HUES48 (cell line): ENCODE measurements around the gene KLK6.

ENCODE experiments used
- H3K27ac ChIP-seq: one replicate; pipeline ENCODE4 v1.7.0; 2013; ENCODE audit warnings: low read depth, low read length, inconsistent platforms
- H3K27me3 ChIP-seq: 2 replicates; pipeline ENCODE4 v1.6.1; 2013; ENCODE audit warnings: mild to moderate bottlenecking, low read length; ENCODE audit not compliant: control insufficient read depth, insufficient read depth
- H3K36me3 ChIP-seq: 2 replicates; pipeline ENCODE4 v1.6.1; 2013; ENCODE audit warnings: low read length; ENCODE audit not compliant: control insufficient read depth, insufficient read depth
- H3K4me1 ChIP-seq: 2 replicates; pipeline ENCODE4 v1.6.1; 2013; ENCODE audit warnings: mild to moderate bottlenecking, low read length; ENCODE audit not compliant: control insufficient read depth, insufficient read depth
- H3K4me3 ChIP-seq: 2 replicates; pipeline ENCODE4 v1.5.1; 2013; ENCODE audit warnings: mild to moderate bottlenecking, low read depth, low read length
- H3K9ac ChIP-seq: 2 replicates; pipeline ENCODE4 v1.6.1; 2013; ENCODE audit warnings: mild to moderate bottlenecking, low read depth, low read length, moderate library complexity
- H3K9me3 ChIP-seq: 2 replicates; pipeline ENCODE4 v1.6.1; 2013; ENCODE audit warnings: low read length; ENCODE audit not compliant: control insufficient read depth, insufficient read depth

Gene KLK6

DNA sequence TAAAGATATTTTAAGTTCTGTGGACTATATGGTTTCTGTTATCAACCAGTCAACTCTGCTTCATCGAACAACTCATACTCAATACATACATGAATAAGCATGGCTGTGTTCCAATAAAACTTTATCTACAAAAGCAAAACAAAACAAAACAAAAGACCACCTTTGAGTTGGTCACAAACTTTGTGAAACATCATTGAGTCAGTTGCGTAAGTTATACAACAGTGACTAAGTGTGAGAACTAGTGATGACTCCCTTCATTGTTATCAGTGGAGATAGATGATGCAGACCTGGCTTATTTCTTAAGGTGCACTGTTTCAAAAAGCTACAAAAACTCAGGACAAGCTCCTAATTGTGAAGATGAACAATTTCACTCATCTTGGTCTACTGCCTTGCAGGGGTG lies 43.7 kb downstream of the KLK6 start:
- Histone ChIP-seq H3K9ac (no peak overlapping the region), H3K36me3 (no peaks in the 10 kb centered on the region), H3K9me3 (no peaks in the 10 kb centered on the region), H3K4me1 (peaks cover 9% of the 10 kb centered on the region), H3K27me3 (0 out of 2 replicates have a peak, but pooled peaks cover 4% of the 10 kb centered on the region), H3K27ac (no peak overlapping the region), H3K4me3 (no peak overlapping the region)

DNA sequence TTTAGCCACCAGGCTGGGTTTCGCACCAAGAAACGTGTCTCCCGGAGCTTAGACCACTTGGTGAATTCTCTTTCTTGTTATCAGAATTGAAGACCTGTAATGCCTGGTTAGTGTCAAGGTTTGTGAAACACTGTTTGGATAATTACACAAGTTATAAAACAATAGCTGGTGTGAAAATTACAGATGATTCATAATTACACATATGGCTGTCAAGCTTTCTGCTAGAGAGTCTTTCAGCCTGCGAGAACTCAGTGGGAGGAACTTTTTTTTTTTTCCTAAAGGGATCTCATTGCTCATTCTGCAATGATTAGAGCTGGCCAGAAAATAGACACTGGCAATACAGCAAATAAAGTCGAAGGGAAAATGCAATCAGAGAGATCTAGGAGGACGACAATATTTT lies 44.8 kb downstream of the KLK6 start:
- Histone ChIP-seq H3K9me3 (no peaks in the 10 kb centered on the region), H3K27me3 (peaks cover 9% of the 10 kb centered on the region), H3K9ac (no peak overlapping the region), H3K4me3 (no peak overlapping the region), H3K36me3 (no peaks in the 10 kb centered on the region), H3K4me1 (peaks cover 9% of the 10 kb centered on the region), H3K27ac (no peak overlapping the region)

GRCh38 chr19:50922317-50922853 lies 47.0 kb downstream of the KLK6 start:
- Histone ChIP-seq H3K9ac (no peak overlapping the region), H3K4me3 (0 out of 2 replicates have a peak overlapping the region, but pooled peaks have one; percentile 16)

GRCh38 chr19:50921426-50922316 lies 47.7 kb downstream of the KLK6 start:
- H3K27ac ChIP-seq, result no peak overlapping the region
- peaks cover 9% of the 10 kb centered on the region for H3K4me1 ChIP-seq
- no peaks in the 10 kb centered on the region for H3K9me3 ChIP-seq
- H3K9ac ChIP-seq, result no peak overlapping the region
- peaks cover 9% of the 10 kb centered on the region for H3K27me3 ChIP-seq
- H3K36me3 ChIP-seq, result no peaks in the 10 kb centered on the region
- H3K4me3 ChIP-seq, result 0 out of 2 replicates have a peak overlapping the region, but pooled peaks have one; percentile 16

More at GRCh38 chr19:50922317-50922853, 47.0 kb downstream of the KLK6 start:
- Histone ChIP-seq H3K36me3 (no peaks in the 10 kb centered on the region), H3K4me1 (peaks cover 9% of the 10 kb centered on the region), H3K27ac (no peak overlapping the region), H3K9me3 (no peaks in the 10 kb centered on the region), H3K27me3 (peaks cover 9% of the 10 kb centered on the region)

DNA sequence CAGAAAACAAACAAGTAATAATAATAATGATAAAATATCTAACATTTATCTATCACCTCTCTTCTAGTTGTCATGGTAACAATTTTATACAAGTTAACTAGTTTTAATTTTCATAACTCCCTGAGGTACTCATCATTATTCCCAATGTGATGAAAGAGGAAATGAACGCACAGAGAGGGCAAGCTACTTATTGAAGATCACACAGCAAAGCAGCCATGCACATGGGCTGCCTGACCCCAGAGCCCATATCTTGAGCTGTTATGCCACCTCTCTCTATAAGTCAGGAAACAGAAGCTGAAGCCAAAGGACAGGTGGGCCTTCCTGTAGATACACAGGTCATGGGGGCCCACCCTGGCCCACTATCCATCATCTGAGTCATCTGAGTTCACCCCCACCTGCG lies 53.3 kb downstream of the KLK6 start:
- no peaks in the 10 kb centered on the region for H3K4me1 ChIP-seq
- no peaks in the 10 kb centered on the region for H3K36me3 ChIP-seq
- no peak overlapping the region for H3K4me3 ChIP-seq
- peaks cover 42% of the 10 kb centered on the region for H3K27me3 ChIP-seq
- H3K9ac ChIP-seq, result no peak overlapping the region
- no peak overlapping the region for H3K27ac ChIP-seq
- H3K9me3 ChIP-seq, result no peaks in the 10 kb centered on the region

GRCh38 chr19:50912727-50913716 lies 56.4 kb downstream of the KLK6 start:
- H3K27me3 ChIP-seq, result peaks cover 57% of the 10 kb centered on the region

GRCh38 chr19:50912102-50912599 lies 57.2 kb downstream of the KLK6 start:
- H3K4me1 ChIP-seq, result peaks cover 3% of the 10 kb centered on the region; the same call in 1 of the 2 replicates
- H3K9ac ChIP-seq, result no peak overlapping the region
- no peak overlapping the region for H3K27ac ChIP-seq
- no peaks in the 10 kb centered on the region for H3K36me3 ChIP-seq
- no peak overlapping the region for H3K4me3 ChIP-seq
- H3K9me3 ChIP-seq, result no peaks in the 10 kb centered on the region
- H3K27me3 ChIP-seq, result peaks cover 61% of the 10 kb centered on the region

More at GRCh38 chr19:50912727-50913716, 56.4 kb downstream of the KLK6 start:
- Histone ChIP-seq H3K4me1 (peaks cover 3% of the 10 kb centered on the region; the same call in 1 of the 2 replicates), H3K36me3 (no peaks in the 10 kb centered on the region), H3K9me3 (no peaks in the 10 kb centered on the region), H3K4me3 (peak overlapping the region; percentile 52), H3K9ac (no peak overlapping the region), H3K27ac (no peak overlapping the region)

DNA sequence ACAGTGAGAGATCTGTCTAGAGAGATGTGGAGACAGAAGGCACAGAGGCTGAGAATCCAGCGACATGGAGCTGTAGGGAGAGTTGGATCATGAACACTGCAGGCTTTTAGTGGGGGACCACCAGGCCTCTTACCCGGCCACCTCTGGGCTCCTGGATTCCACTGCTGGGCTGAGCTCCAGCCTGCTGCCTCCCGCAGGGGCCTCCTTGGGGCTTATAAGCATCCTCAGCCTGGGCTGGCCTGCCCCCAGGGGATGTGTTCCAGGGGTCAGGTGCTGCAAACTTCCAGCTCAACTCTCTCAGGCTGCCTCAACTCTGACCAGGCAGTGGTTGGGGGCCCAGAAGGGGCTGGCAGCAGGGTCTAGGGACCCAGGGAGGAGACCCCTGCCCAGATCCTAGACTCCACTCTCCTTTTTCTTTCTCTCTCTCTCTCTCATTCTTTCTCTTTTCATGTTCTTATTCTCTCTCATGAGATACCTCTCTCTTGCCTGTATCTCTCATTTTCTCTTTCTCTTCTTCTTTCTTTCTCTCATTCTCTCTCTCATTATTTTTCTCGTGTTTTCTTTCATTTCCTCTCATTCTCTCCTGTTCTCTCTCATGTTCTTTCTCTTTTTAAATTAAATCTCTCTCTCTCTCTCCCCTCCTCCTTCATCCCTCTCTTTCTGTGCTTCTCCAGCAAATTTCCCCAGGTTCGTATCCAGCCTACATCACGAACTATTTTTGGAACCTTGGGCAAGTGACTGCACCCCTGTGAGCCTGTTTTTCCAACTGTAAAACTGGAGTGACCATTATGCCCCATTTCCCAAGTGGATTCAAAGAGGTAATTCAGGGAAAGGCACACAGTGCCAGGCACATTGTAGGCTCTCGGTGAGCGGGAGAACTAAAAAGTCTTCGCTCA lies 57.9 kb downstream of the KLK6 start, which contains the start of gene KLK4:
Gene KLK4 (minus strand): TSS at position 190 of the 896 bp plus-strand sequence. CDS start 657 bp downstream, outside the sequence.
- Histone ChIP-seq H3K27ac (no peak within 1 kb of the TSS), H3K27me3 (peaks cover 65% of the 10 kb centered on the region), H3K4me1 (peaks cover 3% of the 10 kb centered on the region; the same call in 1 of the 2 replicates), H3K9me3 (no peaks in the 10 kb centered on the region), H3K4me3 (no peak within 1 kb of the TSS), H3K9ac (no peak within 1 kb of the TSS), H3K36me3 (no peaks in the 10 kb centered on the region)

DNA sequence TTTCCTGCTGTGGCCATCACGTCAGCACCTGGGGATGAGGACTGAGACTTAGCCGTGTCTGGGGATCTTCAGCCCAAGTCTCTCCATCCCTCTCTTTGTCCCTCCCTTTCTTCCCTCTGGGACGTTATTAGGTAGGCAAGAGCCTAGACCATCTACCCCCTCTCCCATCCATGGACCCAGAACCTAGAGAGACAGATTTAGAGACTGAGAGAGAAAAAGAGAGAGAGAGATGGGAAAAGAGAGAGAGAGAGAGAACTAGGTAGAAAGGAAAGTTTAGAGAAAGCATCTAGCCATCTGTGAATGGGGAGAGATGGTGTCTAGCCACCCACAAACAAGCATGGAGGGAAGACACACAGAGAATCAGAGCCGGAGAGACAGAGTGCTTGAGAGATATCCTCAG lies 58.7 kb downstream of the KLK6 start:
- peaks cover 65% of the 10 kb centered on the region for H3K27me3 ChIP-seq
- no peak overlapping the region for H3K9ac ChIP-seq
- H3K36me3 ChIP-seq, result no peaks in the 10 kb centered on the region

More for the DNA sequence above, 58.7 kb downstream of the KLK6 start:
- Histone ChIP-seq H3K4me1 (peaks cover 3% of the 10 kb centered on the region; the same call in 1 of the 2 replicates), H3K4me3 (no peak overlapping the region), H3K27ac (no peak overlapping the region), H3K9me3 (no peaks in the 10 kb centered on the region)
